SKM-1 (cell line): ENCODE measurements around the gene SHB.
"Not testable (repeated sequence)": the region's sequence is repeated elsewhere in the genome, so short reads cannot be mapped to it uniquely, and the experiment has no call there.

Source experiments
- DNase-seq: peaks from one replicate; lab custom pipeline; 2025; ENCODE audit not compliant: unreplicated experiment; lab: John Stamatoyannopoulos, UW

SHB gene

DNA sequence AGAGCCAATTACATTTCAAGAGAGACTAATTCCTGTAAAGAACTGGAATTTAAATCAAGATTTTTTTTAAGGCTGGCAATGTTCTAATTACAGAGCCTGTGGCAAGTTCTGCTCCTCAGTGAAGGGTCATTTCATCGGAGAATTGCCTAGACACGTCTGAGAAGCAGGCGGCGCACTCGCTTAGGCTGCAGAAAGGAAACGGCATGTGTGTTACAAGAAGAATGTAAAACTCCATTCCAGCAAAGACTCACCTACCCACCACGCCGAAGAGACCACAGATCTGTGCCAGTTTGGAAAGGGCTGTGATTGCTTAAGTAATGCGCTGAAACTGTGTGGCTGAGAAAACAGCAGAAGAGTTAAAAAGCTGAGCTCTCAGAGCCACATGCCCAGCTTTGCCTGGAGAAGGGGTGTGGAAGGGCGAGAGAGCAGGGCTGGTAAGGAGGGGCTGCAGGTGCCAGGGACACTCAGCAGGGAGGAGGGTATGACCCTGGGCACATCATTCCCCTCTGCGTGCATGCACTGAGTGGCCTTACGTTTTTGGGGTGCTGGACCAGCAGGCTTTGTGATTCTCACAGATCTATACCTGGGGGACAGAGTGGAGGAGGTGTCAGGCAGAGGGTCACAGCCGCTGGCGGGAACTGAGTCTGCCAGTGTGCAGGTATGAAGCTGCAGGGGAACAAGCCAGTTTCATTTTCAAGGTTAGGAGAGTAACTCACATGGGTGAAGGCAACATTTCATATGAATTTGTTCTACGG, 147.3 kb downstream of the SHB start:
- no peak for DNase-seq

DNA sequence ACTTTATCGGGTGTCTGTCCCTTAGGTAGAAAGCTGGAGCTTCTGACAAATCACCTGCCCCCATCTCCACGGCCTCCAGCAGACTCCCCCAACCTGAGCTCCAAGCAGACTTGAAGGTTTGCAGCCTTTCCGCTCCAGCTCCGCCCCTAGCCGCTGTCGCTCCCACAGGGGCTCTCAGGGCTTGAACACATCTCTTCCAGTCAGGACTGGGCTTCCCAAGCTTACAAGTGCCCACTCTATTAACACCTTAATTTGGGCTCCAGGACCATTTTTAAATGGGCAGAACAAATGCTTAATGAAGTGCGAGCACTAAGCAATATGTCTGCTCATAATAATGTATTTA, 147.9 kb downstream of the SHB start:
- DNase-seq = no peak

DNA sequence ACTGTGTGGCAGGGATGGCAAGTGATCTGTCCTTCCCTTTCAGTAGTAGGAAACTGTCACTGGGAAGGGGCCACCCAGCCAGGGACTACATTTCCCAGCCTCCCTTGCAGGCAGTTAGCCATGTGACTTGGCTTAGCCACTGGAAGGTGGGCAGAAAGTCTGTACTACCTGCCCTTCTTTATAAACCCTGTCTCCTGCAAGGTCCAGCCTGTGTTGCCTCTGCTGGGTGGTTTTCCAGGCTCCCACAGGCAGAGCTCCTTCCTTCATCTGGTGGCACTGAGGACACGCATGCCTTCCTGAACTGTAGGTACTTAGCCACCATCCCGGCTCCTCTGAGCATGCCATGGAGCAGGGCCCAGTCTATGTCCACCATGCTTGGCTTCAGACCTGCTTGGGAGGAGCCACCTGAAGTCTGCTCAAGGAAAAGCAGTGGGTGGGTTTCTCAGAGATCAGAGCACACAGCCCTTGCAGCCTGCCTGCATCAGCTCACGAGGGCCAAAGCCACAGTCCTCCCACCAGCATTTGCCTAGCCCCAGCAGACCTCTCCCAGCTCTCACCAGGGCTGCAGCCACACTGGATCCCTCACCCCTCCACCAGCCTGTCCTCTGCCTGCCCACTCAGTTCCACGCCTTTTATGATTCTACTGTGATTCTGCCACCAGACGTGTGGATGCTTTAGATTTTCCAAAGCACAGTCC, 148.4 kb downstream of the SHB start:
- DNase-seq = no peak

GRCh38 chr9:37919956-37920335, 149.1 kb downstream of the SHB start:
- DNase-seq = no peak

DNA sequence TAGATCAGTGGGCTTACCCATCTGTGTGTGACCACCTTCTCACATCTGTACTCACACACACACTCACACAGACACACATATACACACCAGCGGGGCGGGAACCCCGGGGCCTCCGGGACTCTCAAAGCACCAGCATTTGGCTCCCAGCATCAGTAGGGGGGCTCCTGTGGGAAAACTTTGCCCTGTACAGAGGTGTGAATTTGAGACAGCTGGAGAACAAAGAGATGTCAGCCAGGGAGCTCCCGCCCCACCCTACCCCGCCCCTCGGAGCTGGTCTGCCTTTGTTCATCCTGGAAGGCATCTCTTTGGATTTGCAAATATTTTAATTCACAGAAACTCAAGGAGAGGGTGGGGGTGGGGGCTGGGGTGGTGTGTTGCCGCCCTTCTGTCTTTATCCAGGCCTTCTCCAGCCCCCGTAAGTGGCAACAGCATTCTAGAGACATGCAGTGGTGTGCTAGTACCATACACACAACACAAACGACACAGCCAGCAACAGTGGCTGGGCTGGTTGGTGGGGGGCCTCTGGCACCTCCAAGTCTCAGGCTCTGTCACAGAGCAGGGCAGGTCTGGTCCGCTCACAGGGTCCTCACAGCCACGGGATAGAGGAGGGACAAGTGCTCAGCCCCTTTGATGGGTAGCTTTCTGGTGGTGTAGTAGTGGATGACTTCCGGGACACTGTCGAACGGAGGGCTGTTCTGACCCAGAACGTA, 149.6 kb downstream of the SHB start:
- no peak for DNase-seq

- DNase-seq = no peak
Observed at GRCh38 chr9:37918665-37919170, 150.3 kb downstream of the SHB start.

- DNase-seq = no peak
Observed at GRCh38 chr9:37917801-37918664, 151.0 kb downstream of the SHB start.

- DNase-seq = no peak
Observed at GRCh38 chr9:37917313-37917731, 151.7 kb downstream of the SHB start.

DNA sequence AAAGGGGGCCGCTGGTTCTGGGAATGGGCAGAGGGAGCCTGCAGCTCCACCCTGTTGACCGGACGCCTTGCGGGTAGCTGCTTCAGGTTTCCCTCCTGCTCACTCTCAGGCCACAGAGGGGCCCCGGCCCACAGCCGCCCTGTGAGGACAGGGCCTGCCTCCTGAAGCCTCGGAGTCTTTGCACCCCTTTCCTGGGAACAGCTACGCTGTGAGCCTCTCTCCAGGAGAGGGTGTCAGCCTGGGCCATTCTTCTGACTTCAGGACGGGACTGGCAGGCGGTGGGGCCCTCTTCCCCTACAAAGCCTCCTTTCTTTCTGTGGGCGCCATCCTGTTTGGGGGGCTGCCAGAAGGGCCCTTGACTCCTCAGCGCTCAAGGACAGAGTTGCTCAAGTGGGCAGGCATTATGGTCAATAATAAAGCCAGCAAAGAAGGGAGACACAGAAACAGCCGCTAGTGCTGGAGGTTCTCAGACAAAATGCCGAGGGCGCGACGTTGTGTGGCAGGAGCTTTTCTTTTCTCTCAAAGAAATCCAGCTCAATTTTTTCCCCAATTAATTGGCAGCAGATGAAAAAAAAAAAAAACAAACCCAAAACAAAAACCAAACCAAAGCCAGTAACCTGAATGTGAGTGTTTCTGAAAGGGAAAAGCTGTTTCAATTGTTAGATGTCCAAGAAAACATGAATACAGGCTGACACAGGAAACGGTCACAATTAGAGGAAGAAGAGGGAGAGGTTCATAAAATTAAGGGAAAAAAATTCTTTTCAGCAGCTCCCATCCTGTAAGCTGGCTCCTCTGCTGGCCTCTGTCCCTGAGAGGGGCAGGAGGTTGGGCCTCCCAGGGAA, 152.3 kb downstream of the SHB start:
- no peak for DNase-seq

DNA sequence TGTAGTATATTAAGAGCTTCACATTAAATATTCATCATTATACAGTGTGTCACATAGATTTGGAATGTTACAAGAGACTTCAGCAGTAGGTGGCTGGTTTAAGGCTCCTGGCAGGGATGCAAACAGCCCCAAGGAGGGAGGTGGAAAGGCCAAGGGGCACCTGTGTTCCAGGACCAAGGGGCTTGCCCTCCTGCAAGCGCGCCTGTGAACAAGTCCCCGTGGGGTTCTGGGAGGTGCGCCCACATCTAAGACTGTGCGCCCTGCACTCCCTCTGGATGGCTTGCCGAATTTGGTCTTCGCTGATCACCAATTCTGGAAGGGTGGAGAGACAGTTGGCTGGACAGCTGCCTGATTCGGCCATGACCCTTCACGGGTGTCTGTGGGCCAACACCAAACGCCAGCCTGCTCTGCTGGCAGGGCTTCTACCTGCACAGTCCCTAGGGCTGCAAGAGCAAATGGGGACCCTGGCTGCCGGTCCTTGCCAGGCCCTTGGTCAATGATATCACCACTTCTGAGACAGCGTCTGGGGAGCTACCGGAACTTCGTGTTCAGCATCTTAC, 153.0 kb downstream of the SHB start:
- no peak for DNase-seq

- no peak for DNase-seq
Observed at GRCh38 chr9:37914701-37915358, 154.2 kb downstream of the SHB start.

DNA sequence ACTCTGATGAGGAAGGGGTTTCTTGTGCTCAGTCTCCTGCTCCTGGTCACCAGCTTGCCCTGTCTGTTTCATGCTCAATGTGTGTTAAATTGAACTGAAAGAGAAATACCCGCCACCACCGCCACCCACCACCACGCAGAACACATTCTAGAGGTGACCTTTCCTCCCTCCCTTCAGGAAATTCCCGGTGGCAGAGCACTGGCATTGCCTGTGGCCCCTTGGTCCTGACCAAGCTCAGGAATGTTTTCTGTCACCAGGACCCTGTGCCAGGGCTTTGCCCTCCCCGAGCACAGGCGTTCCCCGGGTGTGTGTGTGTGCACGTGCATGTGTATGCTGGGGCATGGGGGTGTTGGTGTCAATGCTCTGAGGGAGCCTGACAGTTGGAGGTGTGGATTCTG, 154.9 kb downstream of the SHB start:
- DNase-seq = no peak

DNA sequence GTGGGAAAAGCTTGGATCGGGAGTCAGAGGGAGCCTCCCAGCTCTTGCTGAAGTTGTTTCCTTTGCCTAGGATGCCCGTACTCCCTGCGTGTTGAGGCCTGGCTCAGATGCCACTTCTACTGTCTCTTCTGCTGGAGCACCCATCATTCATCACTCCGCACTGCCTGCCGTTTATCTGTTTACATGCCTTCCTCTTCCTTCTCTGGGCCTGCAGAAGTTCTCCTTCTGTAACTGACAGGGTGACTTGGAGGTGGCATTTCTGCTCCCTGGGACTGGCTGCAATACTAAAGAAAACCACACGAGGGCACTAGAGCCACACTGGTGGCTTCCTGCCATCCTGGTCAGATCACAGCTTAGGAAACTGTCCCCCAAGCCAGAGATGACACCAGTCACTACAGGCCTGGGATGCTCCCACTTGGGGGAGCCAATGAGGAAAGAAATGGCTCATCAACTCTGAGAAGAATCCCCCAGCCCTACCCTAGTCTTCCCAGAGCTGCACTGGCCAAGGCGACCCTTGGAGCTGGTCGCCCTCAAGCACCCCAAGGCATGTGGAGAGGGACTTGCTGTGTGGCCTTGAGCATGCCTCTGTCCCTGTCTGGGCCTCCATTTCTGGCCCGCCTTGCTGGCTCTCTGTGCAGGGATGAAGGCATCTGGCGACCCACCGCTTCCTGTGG, 155.4 kb downstream of the SHB start:
- DNase-seq = peak; percentile 93

GRCh38 chr9:37911271-37911681, 157.8 kb downstream of the SHB start:
- DNase-seq = peak; percentile 47

- DNase-seq = no peak
Observed at GRCh38 chr9:37910271-37910670, 158.8 kb downstream of the SHB start.

DNA sequence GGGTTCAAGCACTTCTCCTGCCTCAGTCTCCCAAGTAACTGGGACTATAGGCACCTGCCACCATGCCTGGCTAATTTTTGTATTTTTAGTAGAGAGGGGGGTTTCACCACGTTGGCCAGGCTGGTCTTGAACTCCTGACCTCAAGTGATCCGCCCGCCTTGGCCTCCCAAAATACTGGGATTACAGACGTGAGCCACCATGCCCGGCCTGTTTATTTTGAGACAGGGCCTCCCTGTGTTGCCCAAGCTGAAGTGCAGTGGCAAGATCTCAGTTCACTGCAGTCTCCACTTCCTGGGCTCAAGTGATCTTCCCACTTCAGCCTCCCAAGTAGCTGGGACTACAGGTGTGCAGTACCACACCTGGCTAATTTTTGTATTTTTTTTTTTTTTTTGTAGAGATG, 159.2 kb downstream of the SHB start:
- not testable (repeated sequence) for DNase-seq

DNA sequence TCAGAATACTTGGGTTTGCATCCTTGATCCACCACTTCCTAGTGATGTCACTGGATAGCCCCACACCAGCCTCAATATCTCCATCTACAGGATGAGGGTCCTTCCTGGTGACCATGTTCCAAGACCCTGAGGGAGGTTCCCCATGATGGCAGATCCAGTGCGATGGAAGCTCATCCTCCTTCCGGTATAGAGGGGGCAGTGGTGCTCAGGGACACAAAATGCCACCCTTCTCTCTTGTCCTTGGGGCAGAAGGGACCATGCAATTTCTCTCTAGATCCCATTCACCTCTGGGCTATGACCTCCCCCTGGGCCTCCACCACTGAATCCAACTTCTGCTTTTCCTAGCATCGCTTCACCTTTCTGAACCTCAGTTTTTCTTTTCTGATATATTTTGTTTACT, 159.7 kb downstream of the SHB start:
- DNase-seq = no peak

GRCh38 chr9:37908698-37909186, 160.3 kb downstream of the SHB start:
- peak; percentile 89 for DNase-seq

- DNase-seq = no peak
Observed at GRCh38 chr9:37908283-37908682, 160.7 kb downstream of the SHB start.
